H1 (cell line): ENCODE measurements around the gene TNIP3. TPM values are rescaled to one million over a fixed set of nuclear protein-coding genes. Genes with fewer than 3 reads are reported as not detected.

Experiments
- BCL11A ChIP-seq, 2 experiments: IDR thresholded peaks; one replicate each; pipeline ENCODE4 v1.6.1; 2011; ENCODE audit warnings: low read depth in 2 of 2, low read length in 2 of 2, mild to moderate bottlenecking in 2 of 2
- EP300 ChIP-seq, 2 experiments: IDR thresholded peaks; 1 replicate in 1 of 2; 2 replicates in 1 of 2; pipeline ENCODE4 v1.6.1; 2011 to 2012; ENCODE audit warnings: low read depth in 2 of 2, low read length in 2 of 2, mild to moderate bottlenecking in 2 of 2, borderline replicate concordance in 1 of 2, inconsistent platforms in 1 of 2, moderate library complexity in 1 of 2
- polyA plus RNA-seq, 7 experiments: library from polyadenylated mRNA; depleted of rRNA in 3 of 7; stranded (reverse) in 5 of 7; unstranded in 2 of 7; fragments of >200 nt in 5 of 7; fragments of 200-250 nt in 2 of 7; gene quantifications; 1 replicate in 5 of 7; 2 replicates in 1 of 7; 4 replicates in 1 of 7; pipeline versions ENCODE4 v1.2.1 to v1.2.3, GENCODE V29; 2011 to 2013; ENCODE audit warnings: missing spikeins in 2 of 7, mixed read lengths in 2 of 7
- total RNA-seq: library from RNA; stranded (reverse); fragmentation: NEBNext Ultra II Directional; extraction: Animal tissue kit (Norgen Biotek cat#: 25700); gene quantifications from 2 replicates; pipeline ENCODE4 v1.2.1, GENCODE V29; 2021

TNIP3 gene
- total and polyA plus RNA-seq, 2 of the 8 experiments (the other 6 are each of a cell fraction or from before 2014, with no cell fraction given), result not detected

GRCh38 chr4:121122661-121123060 lies 41.5 kb downstream of the TNIP3 start (continued):
- TF ChIP-seq BCL11A (IDR thresholded peaks at IDR 0.05; ENCODE audit: low read depth in 2 of 2, low read length in 2 of 2), result no peak
- TF ChIP-seq EP300 (IDR thresholded peaks at IDR 0.05; ENCODE audit: borderline replicate concordance in 1 of 2, low read depth in 2 of 2, low read length in 2 of 2), result no peak
